ENCODE measurements around the gene RHOU.

DNA sequence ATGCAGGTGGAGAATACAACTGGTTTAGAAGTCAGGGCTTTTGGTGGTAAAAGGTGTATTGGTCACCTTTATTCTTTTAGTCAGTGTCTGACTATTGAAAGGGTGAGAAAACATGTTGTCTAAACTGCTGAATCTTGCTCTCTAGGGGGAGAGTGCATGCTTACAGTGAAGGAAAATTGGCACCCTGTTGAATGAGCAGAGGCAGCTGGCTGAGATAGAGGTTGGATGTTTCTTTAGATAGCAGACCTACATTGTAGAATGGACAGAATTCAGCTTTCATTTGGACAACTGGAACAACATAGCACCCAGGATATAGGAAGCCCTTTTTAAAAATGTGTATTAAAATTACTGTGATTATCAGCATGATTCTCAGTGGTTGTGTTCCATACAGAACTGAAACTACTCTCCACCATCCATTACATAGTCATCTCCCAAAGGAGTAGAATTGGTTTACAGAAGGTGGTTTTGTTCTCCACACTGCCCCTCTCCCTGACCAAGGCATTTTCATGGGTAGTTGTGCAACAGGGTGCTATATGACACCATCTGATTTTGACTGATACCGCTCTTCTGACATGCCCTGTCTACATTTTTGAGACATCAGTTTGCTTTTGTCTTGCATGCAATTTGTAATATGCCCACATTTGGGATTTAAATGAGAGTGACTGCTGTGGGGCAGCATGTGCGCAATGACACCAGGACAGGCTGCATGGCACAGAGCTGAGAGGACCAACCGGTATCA, 16.2 kb downstream of the RHOU start:
- TF ChIP-seq, protein P1, sequence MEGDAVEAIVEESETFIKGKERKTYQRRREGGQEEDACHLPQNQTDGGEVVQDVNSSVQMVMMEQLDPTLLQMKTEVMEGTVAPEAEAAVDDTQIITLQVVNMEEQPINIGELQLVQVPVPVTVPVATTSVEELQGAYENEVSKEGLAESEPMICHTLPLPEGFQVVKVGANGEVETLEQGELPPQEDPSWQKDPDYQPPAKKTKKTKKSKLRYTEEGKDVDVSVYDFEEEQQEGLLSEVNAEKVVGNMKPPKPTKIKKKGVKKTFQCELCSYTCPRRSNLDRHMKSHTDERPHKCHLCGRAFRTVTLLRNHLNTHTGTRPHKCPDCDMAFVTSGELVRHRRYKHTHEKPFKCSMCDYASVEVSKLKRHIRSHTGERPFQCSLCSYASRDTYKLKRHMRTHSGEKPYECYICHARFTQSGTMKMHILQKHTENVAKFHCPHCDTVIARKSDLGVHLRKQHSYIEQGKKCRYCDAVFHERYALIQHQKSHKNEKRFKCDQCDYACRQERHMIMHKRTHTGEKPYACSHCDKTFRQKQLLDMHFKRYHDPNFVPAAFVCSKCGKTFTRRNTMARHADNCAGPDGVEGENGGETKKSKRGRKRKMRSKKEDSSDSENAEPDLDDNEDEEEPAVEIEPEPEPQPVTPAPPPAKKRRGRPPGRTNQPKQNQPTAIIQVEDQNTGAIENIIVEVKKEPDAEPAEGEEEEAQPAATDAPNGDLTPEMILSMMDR (IDR thresholded peaks at IDR 0.05) = no peak
- TF ChIP-seq POLR2A (IDR thresholded peaks at IDR 0.05) = no peak
